A549 (cell line): ENCODE measurements around the gene PPP1R9A. TPM values are rescaled to one million over a fixed set of nuclear protein-coding genes. Genes with fewer than 3 reads are reported as not detected.

ENCODE experiments used
- ATAC-seq, 2 experiments: fragments of 200-7000 bp in 1 of 2; fragments of >200 bp in 1 of 2; cut with Nextera tagmentation in 1 of 2; cut with Tn5 transposase in 1 of 2; 3 replicates each; pipeline versions ENCODE4 v1.8.0 to v1.9.1; 2018 to 2020; ENCODE audit warnings: mild to moderate bottlenecking in 1 of 2, moderate library complexity in 1 of 2
- CTCF ChIA-PET: fragments of 300-600 bp; sonication (Branson Sonifier 250); formaldehyde crosslinking; extraction: SDS; loops from one replicate; lab custom pipeline; 2021; ENCODE audit warnings: antibody characterized with exemption, inconsistent platforms; lab: Yijun Ruan, JAX
- POLR2A ChIA-PET: fragments of 350-600 bp; formaldehyde crosslinking; extraction: SDS; loops from one replicate; lab custom pipeline; 2021; ENCODE audit warnings: antibody characterized with exemption, inconsistent platforms; lab: Yijun Ruan, JAX
- DNase-seq, 2 experiments: peaks; one replicate each; pipeline versions ENCODE4 v3.0.0 to v3.0.0-alpha.2; 2011 to 2016; ENCODE audit warnings: low read depth in 1 of 2, low spot score in 1 of 2
- FAIRE-seq: peaks from 2 replicates; lab custom pipeline; 2011; peaks lifted over from hg19 to GRCh38; lab: Jason Lieb, UNC
- H3K27ac ChIP-seq, 2 experiments: fragments of >200 bp; sonication (Bioruptor Twin); formaldehyde crosslinking; 3 replicates each; pipeline ENCODE4 v1.5.1; 2016 to 2017
- H3K4me1 ChIP-seq: fragments of >200 bp; sonication (Bioruptor Twin); formaldehyde crosslinking; 3 replicates; pipeline ENCODE4 v1.6.1; 2016
- H3K4me2 ChIP-seq: fragments of >200 bp; sonication (Bioruptor Twin); formaldehyde crosslinking; 3 replicates; pipeline ENCODE4 v1.6.1; 2016
- H3K4me3 ChIP-seq: fragments of >200 bp; sonication (Bioruptor Twin); formaldehyde crosslinking; 3 replicates; pipeline ENCODE4 v1.5.1; 2016
- H3K9me3 ChIP-seq: fragments of >200 bp; sonication (Bioruptor Twin); formaldehyde crosslinking; 3 replicates; pipeline ENCODE4 v1.6.1; 2016
- CBX2 ChIP-seq: fragments of 200-600 bp; sonication (generic); IDR thresholded peaks from 2 replicates; pipeline ENCODE4 v1.6.1; 2016; ENCODE audit warnings: low read depth, mild to moderate bottlenecking, borderline replicate concordance
- CEBPB ChIP-seq, 2 experiments: fragments of >200 bp in 1 of 2; sonication (Bioruptor Twin) in 1 of 2; formaldehyde crosslinking in 1 of 2; IDR thresholded peaks; 2 replicates each; pipeline ENCODE4 v1.6.1; 2012 to 2016
- CHD4 ChIP-seq: fragments of 200-600 bp; sonication (generic); IDR thresholded peaks from 2 replicates; pipeline ENCODE4 v1.6.1; 2016; ENCODE audit warnings: antibody characterized with exemption, mild to moderate bottlenecking, borderline replicate concordance
- EHF ChIP-seq: fragments of 250-450 bp; sonication (Bioruptor Pico); IDR thresholded peaks from 2 replicates; pipeline ENCODE4 v1.5.0; 2020; ENCODE audit warnings: mild to moderate bottlenecking
- EP300 ChIP-seq, 2 experiments: fragments of >200 bp; sonication (Bioruptor Twin); formaldehyde crosslinking; IDR thresholded peaks; 2 replicates in 1 of 2; 3 replicates in 1 of 2; pipeline ENCODE4 v1.6.1; 2016 to 2017
- ESRRA ChIP-seq: fragments of 150-350 bp; IDR thresholded peaks from 2 replicates; pipeline ENCODE4 v1.6.1; 2014; ENCODE audit warnings: mild to moderate bottlenecking, low read length, borderline replicate concordance
- FOSB ChIP-seq: fragments of 250-450 bp; sonication (Bioruptor Pico); IDR thresholded peaks from 2 replicates; pipeline ENCODE4 v1.5.0; 2020; ENCODE audit warnings: mild to moderate bottlenecking, moderate library complexity
- FOSL2 ChIP-seq, 2 experiments: fragments of 450-650 bp in 1 of 2; fragments of >200 bp in 1 of 2; sonication (Bioruptor Twin) in 1 of 2; formaldehyde crosslinking; IDR thresholded peaks; 2 replicates each; pipeline versions ENCODE4 v1.5.0 to v1.6.1; 2016 to 2020; ENCODE audit warnings: mild to moderate bottlenecking in 1 of 2, moderate library complexity in 1 of 2
- FOXS1 ChIP-seq: fragments of 250-450 bp; sonication (Bioruptor Pico); IDR thresholded peaks from 2 replicates; pipeline ENCODE4 v1.5.0; 2020; ENCODE audit warnings: mild to moderate bottlenecking, moderate library complexity
- GATA3 ChIP-seq: IDR thresholded peaks from 2 replicates; pipeline ENCODE4 v1.6.1; 2012; ENCODE audit warnings: borderline replicate concordance
- HDAC2 ChIP-seq: fragments of 200-600 bp; sonication (generic); IDR thresholded peaks from 2 replicates; pipeline ENCODE4 v1.6.1; 2016
- HEYL ChIP-seq: fragments of 250-450 bp; sonication (Bioruptor Pico); IDR thresholded peaks from 2 replicates; pipeline ENCODE4 v1.8.0; 2021; ENCODE audit warnings: mild to moderate bottlenecking, moderate library complexity
- HOXB13 ChIP-seq: fragments of 250-450 bp; sonication (Bioruptor Pico); IDR thresholded peaks from 2 replicates; pipeline ENCODE4 v1.5.0; 2020; ENCODE audit warnings: low read depth, mild to moderate bottlenecking, moderate library complexity
- HOXB5 ChIP-seq: fragments of 250-450 bp; sonication (Bioruptor Pico); IDR thresholded peaks from 2 replicates; pipeline ENCODE4 v1.5.0; 2020; ENCODE audit warnings: mild to moderate bottlenecking, moderate library complexity
- JUN ChIP-seq, 2 experiments: fragments of >200 bp; sonication (Bioruptor Twin); formaldehyde crosslinking; IDR thresholded peaks; 2 replicates in 1 of 2; 3 replicates in 1 of 2; pipeline ENCODE4 v1.6.1; 2016 to 2017
- KDM1A ChIP-seq: fragments of 200-600 bp; sonication (generic); IDR thresholded peaks from 2 replicates; pipeline ENCODE4 v1.6.1; 2016; ENCODE audit warnings: low read depth, mild to moderate bottlenecking
- MAZ ChIP-seq: fragments of 150-350 bp; IDR thresholded peaks from 2 replicates; pipeline ENCODE4 v1.6.1; 2014; ENCODE audit warnings: antibody characterized with exemption, low read depth, low read length, borderline replicate concordance
- MYC ChIP-seq: IDR thresholded peaks from 2 replicates; pipeline ENCODE4 v1.6.1; 2012; ENCODE audit warnings: mild to moderate bottlenecking, inconsistent platforms, low read length, improper control_type of control experiment, borderline replicate concordance
- NPAS2 ChIP-seq: fragments of 250-450 bp; sonication (Bioruptor Pico); IDR thresholded peaks from 2 replicates; pipeline ENCODE4 v1.8.0; 2022; ENCODE audit warnings: mild to moderate bottlenecking, moderate library complexity, borderline replicate concordance
- PHF8 ChIP-seq: fragments of 200-600 bp; sonication (generic); IDR thresholded peaks from 2 replicates; pipeline ENCODE4 v1.6.1; 2016; ENCODE audit warnings: low read depth, mild to moderate bottlenecking, antibody characterized with exemption, moderate library complexity, borderline replicate concordance
- RAD21 ChIP-seq, 2 experiments: fragments of >200 bp in 1 of 2; sonication (Bioruptor Twin) in 1 of 2; formaldehyde crosslinking in 1 of 2; IDR thresholded peaks in 1 of 2; conservative IDR thresholded peaks in 1 of 2; 2 replicates in 1 of 2; 3 replicates in 1 of 2; pipeline ENCODE4 v1.6.1; 2012 to 2018; ENCODE audit warnings: inconsistent platforms in 1 of 2
- RNF2 ChIP-seq: fragments of 200-600 bp; sonication (generic); IDR thresholded peaks from 2 replicates; pipeline ENCODE4 v1.6.1; 2016; ENCODE audit warnings: low read depth, mild to moderate bottlenecking, antibody characterized with exemption, moderate library complexity, borderline replicate concordance
- SMC3 ChIP-seq: fragments of >200 bp; sonication (Bioruptor Twin); formaldehyde crosslinking; IDR thresholded peaks from 3 replicates; pipeline ENCODE4 v1.6.1; 2018; ENCODE audit warnings: inconsistent platforms
- TFCP2L1 ChIP-seq: fragments of 250-450 bp; sonication (Bioruptor Pico); IDR thresholded peaks from 2 replicates; pipeline ENCODE4 v1.5.0; 2021; ENCODE audit warnings: mild to moderate bottlenecking
- ZC3H11A ChIP-seq: fragments of 450-650 bp; IDR thresholded peaks from 2 replicates; pipeline ENCODE4 v1.6.1; 2014; ENCODE audit warnings: antibody characterized with exemption, mild to moderate bottlenecking
- ZFP36 ChIP-seq: fragments of 450-650 bp; IDR thresholded peaks from 2 replicates; pipeline ENCODE4 v1.6.1; 2014; ENCODE audit warnings: borderline replicate concordance; ENCODE audit not compliant: partially characterized antibody
- ZNF302 ChIP-seq: fragments of 250-450 bp; sonication (Bioruptor Pico); IDR thresholded peaks from 2 replicates; pipeline ENCODE4 v1.9.0; 2021; ENCODE audit warnings: inconsistent platforms, mild to moderate bottlenecking, moderate library complexity
- ZSCAN20 ChIP-seq: fragments of 250-450 bp; sonication (Bioruptor Pico); IDR thresholded peaks from 2 replicates; pipeline ENCODE4 v1.8.0; 2022; ENCODE audit warnings: mild to moderate bottlenecking, moderate library complexity
- WGBS: methylation state at CpG from one replicate; pipeline ENCODE4 v1.1.6; 2017; ENCODE audit errors: missing lambda C conversion rate; 5-methylcytosine and 5-hydroxymethylcytosine counted together
- polyA plus RNA-seq, 4 experiments: library from polyadenylated mRNA; depleted of rRNA in 3 of 4; stranded (reverse); fragments of >200 nt; fragmentation: RNase III in 1 of 4; extraction: RNeasy Plus Mini Kit Qiagen cat#74134 plus additional on column Dnase treatment in 1 of 4; gene quantifications; 2 replicates in 3 of 4; 3 replicates in 1 of 4; pipeline ENCODE4 v1.2.3, GENCODE V29; 2011 to 2017
- TF ChIP-seq, protein P1 (sequence below): fragments of 250-450 bp; sonication (Bioruptor Pico); IDR thresholded peaks from 2 replicates; pipeline ENCODE4 v1.5.0; 2021; ENCODE audit warnings: mild to moderate bottlenecking, moderate library complexity, borderline replicate concordance
- TF ChIP-seq, protein P2 (sequence below): IDR thresholded peaks from 2 replicates; pipeline ENCODE4 v1.6.1; 2012
- TF ChIP-seq, protein P3 (sequence below): fragments of 250-450 bp; sonication (Bioruptor Pico); IDR thresholded peaks from 2 replicates; pipeline ENCODE4 v1.5.0; 2020; ENCODE audit warnings: low read depth, mild to moderate bottlenecking, moderate library complexity

The PPP1R9A gene
- polyA plus RNA-seq, 2 of the 4 experiments (the other 2 are of a cell fraction) = 5.0 to 18.7 TPM

DNA sequence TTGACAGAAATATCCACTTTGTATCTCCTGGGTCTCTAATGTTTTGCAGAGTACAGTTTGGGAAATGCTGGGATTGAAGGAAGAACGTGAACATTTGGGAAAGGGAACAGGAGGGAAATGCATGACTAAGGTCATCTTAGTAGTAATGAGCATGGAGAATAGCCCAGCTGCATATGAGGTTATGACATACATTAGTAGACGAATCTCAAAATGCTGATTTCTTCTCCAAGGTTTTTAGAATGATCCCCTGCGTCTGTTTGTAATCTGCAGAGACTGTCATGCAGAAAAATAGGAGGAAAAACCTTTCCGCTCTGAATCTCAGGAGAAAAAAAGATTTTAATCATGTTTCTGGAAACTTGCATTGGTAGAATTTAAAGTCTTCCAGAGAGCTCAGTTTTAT, 133.6 kb downstream of the PPP1R9A start:
- no peak for FAIRE-seq
- no peak overlapping the region for H3K27ac ChIP-seq
- H3K4me1 ChIP-seq = no peaks in the 10 kb centered on the region
- no peaks in the 10 kb centered on the region for H3K9me3 ChIP-seq
- WGBS = 92% methylated on average over 4 of the region's 4 CpGs
- no peak for ATAC-seq
- no peak for TF ChIP-seq HOXB5 (CRISPR knock-in tag)
- no peak for TF ChIP-seq KDM1A
- TF ChIP-seq, protein P1, sequence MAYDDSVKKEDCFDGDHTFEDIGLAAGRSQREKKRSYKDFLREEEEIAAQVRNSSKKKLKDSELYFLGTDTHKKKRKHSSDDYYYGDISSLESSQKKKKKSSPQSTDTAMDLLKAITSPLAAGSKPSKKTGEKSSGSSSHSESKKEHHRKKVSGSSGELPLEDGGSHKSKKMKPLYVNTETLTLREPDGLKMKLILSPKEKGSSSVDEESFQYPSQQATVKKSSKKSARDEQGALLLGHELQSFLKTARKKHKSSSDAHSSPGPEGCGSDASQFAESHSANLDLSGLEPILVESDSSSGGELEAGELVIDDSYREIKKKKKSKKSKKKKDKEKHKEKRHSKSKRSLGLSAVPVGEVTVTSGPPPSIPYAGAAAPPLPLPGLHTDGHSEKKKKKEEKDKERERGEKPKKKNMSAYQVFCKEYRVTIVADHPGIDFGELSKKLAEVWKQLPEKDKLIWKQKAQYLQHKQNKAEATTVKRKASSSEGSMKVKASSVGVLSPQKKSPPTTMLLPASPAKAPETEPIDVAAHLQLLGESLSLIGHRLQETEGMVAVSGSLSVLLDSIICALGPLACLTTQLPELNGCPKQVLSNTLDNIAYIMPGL (CRISPR knock-in tag) = no peak
- TF ChIP-seq, all 56 proteins: peak for 0
- CTCF ChIA-PET = no interaction called here
- no peak for DNase-seq
- Histone ChIP-seq H3K4me2 (no peak overlapping the region), H3K4me3 (no peak overlapping the region)
- POLR2A ChIA-PET = no interaction called here

DNA sequence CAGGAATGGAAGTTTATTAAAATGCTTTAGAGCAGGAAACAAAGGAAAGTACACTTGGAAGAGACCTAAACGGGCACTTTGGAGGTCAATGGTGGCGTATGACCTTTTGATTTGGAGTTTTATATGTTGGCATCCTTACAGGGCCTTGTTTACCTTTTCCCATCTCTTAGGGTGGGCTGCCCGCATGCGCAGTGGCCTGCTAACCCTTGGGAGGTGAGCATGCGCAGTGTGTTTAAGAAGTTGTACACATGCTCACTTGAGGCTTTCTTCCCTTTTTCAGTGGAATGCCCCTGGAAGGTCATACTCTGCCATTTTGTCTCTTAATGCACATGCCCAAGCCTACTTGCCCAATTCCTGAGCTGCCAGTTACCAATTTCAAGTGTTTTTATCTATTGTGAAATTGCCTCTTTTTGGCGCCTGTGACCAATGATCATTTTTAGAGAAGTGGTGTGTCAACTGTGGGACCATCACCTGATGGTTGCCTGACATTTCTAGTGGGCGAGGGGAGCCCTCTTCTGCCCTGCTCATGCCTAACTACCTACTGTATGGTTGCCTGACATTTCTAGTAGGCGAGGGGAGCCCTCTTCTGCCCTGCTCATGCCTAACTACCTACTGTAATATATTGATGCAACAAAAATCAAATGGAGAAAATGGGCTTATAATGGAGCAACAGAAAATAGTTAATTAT, 138.0 kb downstream of the PPP1R9A start:
- DNase-seq = peak in 1 of 2 experiments; percentile 50
- Histone ChIP-seq H3K27ac (no peak overlapping the region), H3K4me2 (no peak overlapping the region), H3K9me3 (no peaks in the 10 kb centered on the region), H3K4me3 (no peak overlapping the region), H3K4me1 (no peaks in the 10 kb centered on the region)
- FAIRE-seq = no peak
- 90% methylated on average over 8 of the region's 8 CpGs for WGBS
- POLR2A ChIA-PET = no interaction called here
- ATAC-seq = peak; percentile 62 to 92; a peak in 4 of 6 replicates
- CTCF ChIA-PET = interaction anchor here (1.0 to 1.1 kb wide), 2 partner anchors 45 to 117 kb away, joined by 3 read pairs; no protein-coding TSS in a partner anchor
- TF ChIP-seq EP300 (IDR thresholded peaks at IDR 0.05) (no peak), FOXS1 (CRISPR knock-in tag) (no peak), MAZ (no peak), FOSL2 (IDR thresholded peaks at IDR 0.05) (no peak), FOSL2 (CRISPR knock-in tag; IDR thresholded peaks at IDR 0.05) (no peak), ZC3H11A (no peak), RNF2 (no peak), GATA3 (no peak), CHD4 (no peak), FOSB (no peak), RAD21 (conservative IDR thresholded peaks at IDR 0.05 in 1 of 2, IDR thresholded peaks at IDR 0.05 in 1 of 2) (peak; percentile 76 to 84), JUN (IDR thresholded peaks at IDR 0.05) (no peak), TFCP2L1 (CRISPR knock-in tag) (no peak), ZNF302 (no peak), NPAS2 (no peak), CEBPB (IDR thresholded peaks at IDR 0.05) (no peak), PHF8 (no peak), ESRRA (no peak), HEYL (CRISPR knock-in tag) (no peak), ZSCAN20 (CRISPR knock-in tag) (no peak), ZFP36 (no peak), HDAC2 (no peak), CBX2 (no peak), MYC (no peak), EHF (CRISPR knock-in tag) (no peak), SMC3 (peak; percentile 70), HOXB13 (CRISPR knock-in tag) (no peak)
- TF ChIP-seq, protein P2, sequence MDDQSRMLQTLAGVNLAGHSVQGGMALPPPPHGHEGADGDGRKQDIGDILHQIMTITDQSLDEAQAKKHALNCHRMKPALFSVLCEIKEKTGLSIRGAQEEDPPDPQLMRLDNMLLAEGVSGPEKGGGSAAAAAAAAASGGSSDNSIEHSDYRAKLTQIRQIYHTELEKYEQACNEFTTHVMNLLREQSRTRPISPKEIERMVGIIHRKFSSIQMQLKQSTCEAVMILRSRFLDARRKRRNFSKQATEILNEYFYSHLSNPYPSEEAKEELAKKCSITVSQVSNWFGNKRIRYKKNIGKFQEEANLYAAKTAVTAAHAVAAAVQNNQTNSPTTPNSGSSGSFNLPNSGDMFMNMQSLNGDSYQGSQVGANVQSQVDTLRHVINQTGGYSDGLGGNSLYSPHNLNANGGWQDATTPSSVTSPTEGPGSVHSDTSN = no peak
- TF ChIP-seq, protein P1 (CRISPR knock-in tag) = no peak
- TF ChIP-seq, protein P3, sequence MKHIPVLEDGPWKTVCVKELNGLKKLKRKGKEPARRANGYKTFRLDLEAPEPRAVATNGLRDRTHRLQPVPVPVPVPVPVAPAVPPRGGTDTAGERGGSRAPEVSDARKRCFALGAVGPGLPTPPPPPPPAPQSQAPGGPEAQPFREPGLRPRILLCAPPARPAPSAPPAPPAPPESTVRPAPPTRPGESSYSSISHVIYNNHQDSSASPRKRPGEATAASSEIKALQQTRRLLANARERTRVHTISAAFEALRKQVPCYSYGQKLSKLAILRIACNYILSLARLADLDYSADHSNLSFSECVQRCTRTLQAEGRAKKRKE (CRISPR knock-in tag) = no peak
